GM18520 (cell line): ENCODE results near the gene RPS6KA2.
"Not testable (repeated sequence)": the region's sequence is repeated elsewhere in the genome, so short reads cannot be mapped to it uniquely, and the experiment has no call there.

Experiments
- ATAC-seq: cut with Tn5 transposase; IDR thresholded peaks from one replicate; pipeline ENCODE4 v1.9.1; 2021; ENCODE audit not compliant: unreplicated experiment

Gene RPS6KA2

GRCh38 chr6:166534658-166535406, 92.2 kb downstream of the RPS6KA2 start:
- no peak for ATAC-seq

- no peak for ATAC-seq
Measured at GRCh38 chr6:166533205-166533824, 93.7 kb downstream of the RPS6KA2 start.

GRCh38 chr6:166532302-166532701, 94.7 kb downstream of the RPS6KA2 start:
- ATAC-seq = no peak

GRCh38 chr6:166530211-166531095, 96.6 kb downstream of the RPS6KA2 start:
- ATAC-seq = no peak

- ATAC-seq = no peak
Measured at GRCh38 chr6:166529586-166529985, 97.5 kb downstream of the RPS6KA2 start.

GRCh38 chr6:166529058-166529457, 98.0 kb downstream of the RPS6KA2 start:
- ATAC-seq = not testable (repeated sequence)

- ATAC-seq = no peak
Measured at GRCh38 chr6:166527849-166528248, 99.2 kb downstream of the RPS6KA2 start.

GRCh38 chr6:166526937-166527336, 100.1 kb downstream of the RPS6KA2 start:
- no peak for ATAC-seq

GRCh38 chr6:166525567-166525966, 101.5 kb downstream of the RPS6KA2 start:
- no peak for ATAC-seq

- ATAC-seq = no peak
Measured at GRCh38 chr6:166523782-166524559, 103.1 kb downstream of the RPS6KA2 start.

- ATAC-seq = no peak
Measured at GRCh38 chr6:166520905-166521834, 105.9 kb downstream of the RPS6KA2 start.

GRCh38 chr6:166516251-166516884, 110.7 kb downstream of the RPS6KA2 start:
- no peak for ATAC-seq

- no peak for ATAC-seq
Measured at GRCh38 chr6:166515072-166515810, 111.8 kb downstream of the RPS6KA2 start.

- no peak for ATAC-seq
Measured at GRCh38 chr6:166514196-166514595, 112.9 kb downstream of the RPS6KA2 start.

- ATAC-seq = peak; percentile 70
Measured at GRCh38 chr6:166512567-166512966, 114.5 kb downstream of the RPS6KA2 start.

GRCh38 chr6:166511316-166511715, 115.7 kb downstream of the RPS6KA2 start:
- ATAC-seq = no peak

- ATAC-seq = no peak
Measured at GRCh38 chr6:166509193-166509592, 117.9 kb downstream of the RPS6KA2 start.

- no peak for ATAC-seq
Measured at GRCh38 chr6:166508726-166509125, 118.3 kb downstream of the RPS6KA2 start.
